HG03439 (cell line): ENCODE data around the gene TMEM132E.

ENCODE experiments used
- ATAC-seq: cut with Tn5 transposase; IDR thresholded peaks from one replicate; pipeline ENCODE4 v1.9.1; 2021; ENCODE audit warnings: mild to moderate bottlenecking, moderate library complexity; ENCODE audit not compliant: unreplicated experiment

The TMEM132E gene

DNA sequence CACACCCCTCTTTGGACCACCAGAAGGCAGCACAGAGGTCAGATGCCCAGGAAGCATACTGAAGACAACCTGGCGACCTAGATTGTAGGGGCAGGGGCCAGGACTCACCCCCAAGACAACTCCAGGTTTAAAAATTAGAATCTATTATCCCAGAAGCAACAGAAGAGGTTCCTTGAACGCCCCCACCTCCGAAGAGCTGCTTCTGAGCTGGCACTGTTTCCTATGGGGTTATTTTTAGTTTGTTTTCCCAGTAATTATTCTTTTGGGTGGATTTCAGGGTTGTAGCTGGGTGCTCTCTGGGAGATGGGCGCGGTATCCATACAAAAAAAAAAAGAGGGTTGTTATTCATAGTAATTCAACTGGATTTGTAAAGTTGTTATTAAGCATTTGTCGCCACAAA is 10.4 kb upstream of the TMEM132E start:
- no peak for ATAC-seq

DNA sequence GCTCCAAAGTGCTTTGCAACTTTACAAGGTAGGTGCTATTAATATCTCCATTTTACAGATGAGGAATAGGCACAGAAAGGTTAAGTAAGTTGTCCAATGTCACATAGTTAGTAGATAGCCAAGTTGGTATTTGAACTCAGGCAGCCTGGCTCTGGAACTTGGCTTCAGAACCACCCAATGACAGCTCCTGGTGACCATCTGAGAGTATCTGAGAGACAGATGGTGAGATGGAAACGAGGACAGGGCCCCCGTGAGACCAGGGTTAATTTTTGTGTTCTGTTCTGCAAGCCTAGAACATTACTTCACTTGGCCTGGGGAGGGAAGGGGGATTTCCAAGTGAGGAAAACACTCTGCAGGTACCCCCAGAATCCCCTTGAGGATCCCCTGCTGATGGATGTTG is 9.8 kb upstream of the TMEM132E start:
- ATAC-seq = no peak

DNA sequence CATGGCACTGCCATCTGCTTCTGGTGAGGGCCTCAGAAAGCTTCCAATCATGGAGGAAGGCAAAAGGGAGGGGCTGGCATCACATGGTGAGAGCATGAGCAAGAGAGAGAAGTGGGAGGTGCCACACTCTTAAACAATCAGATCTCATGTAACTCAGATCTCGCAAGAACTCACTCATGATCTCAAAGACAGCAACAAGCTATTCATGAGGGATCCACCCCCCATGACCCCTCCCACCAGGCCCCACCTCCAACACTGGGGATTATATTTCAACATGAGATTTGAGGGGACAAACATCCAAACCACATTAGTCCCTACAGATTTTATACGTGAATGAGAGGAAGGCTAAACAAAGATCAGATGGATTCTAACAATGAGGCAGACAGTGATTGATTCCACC is 8.9 kb upstream of the TMEM132E start:
- ATAC-seq = no peak

DNA sequence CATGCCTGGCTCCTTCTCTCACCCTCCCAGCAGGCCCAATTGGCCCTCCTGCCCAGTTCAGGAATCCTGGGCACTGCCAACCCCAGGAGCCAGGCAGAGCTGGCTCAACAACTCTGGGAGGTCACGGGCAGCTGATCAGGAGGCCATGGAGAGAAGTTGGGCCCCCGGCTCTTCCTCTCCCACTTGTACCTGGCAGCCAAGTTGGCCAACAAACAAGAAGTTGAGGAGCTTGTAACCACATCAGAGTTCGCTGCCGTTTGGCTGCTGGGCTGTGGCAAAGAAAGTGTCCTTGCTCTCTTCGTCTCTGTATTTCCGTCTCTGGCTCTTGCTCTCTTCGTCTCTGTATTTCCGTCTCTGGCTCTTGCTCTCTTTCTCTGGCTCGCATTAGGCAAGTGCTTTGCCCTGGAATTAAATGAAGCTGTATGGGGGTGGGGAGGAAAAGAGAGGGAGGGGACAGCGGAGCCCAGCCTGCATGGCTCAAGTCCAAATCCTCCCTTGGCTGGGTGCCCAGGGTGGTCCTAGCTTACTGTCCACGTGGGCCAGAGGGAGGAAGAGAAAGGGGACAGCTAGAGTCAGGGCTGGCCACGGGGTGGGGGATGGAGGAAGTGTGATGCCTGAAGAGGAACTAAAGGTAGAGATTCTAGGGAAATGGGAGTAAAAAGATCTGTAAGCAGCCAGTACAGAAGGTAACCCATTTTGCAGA is 7.8 kb upstream of the TMEM132E start:
- no peak for ATAC-seq

DNA sequence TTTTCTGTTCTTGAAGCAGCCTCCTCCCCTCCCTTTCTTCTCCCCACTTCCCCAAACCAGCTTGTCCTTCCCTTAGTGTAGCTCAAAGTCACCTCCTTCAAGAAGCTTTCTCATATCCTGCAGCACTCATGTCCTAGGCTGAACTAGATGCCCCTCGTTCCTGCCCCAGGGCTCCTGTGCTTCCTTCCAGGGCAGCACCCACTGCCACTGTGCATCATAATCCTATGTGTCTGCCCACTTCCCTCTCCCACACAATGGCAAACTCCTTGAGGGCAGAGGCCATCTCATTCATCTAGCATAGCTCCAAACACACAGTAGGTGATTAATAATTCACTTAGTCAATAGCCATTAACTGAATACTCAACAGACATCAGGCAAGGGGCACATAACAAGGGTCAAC is 6.9 kb upstream of the TMEM132E start:
- no peak for ATAC-seq

DNA sequence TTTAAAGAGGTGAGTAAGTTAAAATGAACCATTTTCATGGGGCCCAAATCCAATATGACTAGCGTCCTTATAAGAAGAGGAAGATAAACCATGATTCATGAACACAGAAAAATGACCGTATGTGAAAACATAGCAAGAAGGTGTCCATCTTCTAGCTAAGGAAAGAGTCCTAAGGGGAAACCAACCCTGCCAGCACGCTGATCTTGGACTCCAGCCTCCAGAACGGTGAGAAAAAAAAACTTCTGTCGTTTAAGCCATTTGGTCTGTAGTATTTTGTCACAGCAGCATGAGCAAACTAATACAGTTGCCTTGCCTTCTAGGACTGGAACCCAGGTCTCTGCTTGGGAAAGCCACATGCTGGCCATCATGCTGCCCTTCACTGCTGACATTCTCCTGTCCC is 4.2 kb upstream of the TMEM132E start:
- no peak for ATAC-seq

DNA sequence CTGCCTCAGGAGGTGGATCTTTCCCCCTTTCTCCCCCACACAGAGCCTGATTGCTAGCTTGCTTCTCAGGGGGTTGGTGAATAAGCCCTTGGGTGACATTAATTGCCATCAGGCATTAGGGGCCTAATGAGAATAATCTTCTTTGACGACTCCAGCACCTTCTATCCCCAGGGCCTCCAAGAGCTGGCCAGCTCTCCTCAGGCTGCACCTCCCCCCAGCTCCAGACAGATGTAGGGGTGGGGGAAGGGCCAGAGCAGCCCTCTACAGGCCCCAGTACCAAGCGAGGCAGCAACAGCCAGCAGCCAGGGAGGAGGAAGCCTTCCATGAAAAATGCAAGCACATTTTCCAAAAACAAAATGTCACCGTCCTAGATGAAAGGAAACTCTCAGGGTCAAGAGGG is 1.4 kb upstream of the TMEM132E start:
- no peak for ATAC-seq

DNA sequence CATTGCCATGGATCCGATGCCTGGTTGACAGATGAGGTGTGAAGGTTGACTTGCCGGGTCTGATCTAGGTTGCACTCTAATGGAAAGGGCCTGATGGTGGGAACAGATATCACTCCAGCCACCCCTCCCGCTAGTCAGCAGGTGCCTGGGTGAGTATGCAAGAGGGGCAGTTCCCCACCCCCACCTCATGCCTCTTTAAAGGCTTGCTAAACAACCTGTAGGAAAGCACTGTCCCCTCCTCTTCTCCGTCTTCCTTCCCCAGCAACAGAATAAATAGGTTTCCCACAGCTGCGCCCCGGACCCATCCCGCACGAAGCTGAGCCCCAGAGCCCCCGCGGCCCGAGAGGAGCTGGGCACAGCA is 746 bp upstream of the TMEM132E start:
- ATAC-seq = no peak

DNA sequence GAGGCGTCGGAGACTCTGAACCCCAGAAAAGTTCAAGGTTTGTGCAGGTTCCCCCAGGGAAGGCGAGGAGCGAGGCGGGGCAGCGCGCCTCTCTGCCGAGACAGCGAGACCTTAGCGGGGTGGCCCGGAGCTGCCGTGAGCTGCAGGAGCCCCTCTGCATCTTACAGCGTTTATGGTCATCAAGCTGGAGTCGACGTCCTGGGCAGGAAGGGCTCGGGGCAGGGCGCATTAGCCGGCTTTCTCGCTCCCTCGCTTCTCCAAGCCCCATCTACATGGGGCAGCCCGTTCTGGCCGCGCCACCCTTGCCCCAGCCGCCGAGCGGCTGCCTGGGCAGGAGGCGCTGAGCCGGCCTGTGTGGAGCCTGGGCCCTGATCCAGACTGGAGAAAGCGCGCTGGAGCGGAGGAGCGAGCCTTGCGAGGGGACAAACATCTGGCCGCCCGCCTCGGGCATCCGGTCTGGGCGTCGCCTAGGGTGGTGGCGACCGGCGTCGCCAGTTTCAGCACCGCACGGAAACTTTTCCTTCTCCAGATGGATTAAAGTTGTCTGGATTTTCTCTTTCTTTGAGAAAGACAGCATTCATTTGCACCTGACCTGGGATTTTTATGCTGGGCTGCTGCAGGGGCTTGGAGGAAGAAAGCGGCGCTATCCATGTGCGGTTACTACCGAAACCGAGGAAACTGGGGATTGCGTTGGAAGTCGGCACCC is 750 bp downstream of the TMEM132E start:
- no peak for ATAC-seq

DNA sequence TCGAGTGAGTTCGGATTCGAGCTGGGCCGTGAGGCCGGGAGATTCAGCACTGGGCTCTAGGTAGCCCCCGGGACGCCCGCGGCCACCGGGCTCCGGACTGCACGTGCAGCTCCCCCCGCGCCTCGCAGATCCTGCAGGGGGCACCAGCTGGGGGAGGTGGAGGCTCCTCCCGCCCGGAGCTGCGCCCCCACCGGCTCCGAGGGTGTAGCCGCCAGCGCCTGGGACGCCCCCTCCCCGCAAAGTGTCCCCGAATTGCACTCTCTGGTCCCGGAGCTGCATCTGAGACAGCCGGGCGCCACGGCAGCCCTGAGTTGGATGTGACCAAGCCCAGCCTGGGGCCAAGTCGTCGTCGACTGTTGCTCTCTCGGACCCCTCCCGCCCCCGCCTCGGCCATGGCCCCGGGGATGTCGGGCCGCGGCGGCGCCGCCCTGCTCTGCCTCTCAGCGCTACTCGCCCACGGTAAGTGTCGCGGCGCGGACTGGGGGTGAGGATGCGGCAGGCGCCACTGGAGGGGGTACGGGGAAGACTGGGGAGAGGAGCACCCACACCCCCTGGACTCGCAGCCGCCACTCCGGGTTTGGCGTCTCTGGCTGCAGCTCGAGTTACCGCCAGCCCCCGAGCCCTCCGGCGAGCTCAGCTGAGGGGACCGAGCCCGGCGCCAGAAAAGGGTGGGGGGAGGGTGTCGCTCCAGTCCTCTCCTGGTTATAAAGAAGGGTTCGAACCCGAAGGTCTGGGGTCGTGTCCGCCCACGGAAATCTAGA is 1.5 kb downstream of the TMEM132E start:
- ATAC-seq = no peak

DNA sequence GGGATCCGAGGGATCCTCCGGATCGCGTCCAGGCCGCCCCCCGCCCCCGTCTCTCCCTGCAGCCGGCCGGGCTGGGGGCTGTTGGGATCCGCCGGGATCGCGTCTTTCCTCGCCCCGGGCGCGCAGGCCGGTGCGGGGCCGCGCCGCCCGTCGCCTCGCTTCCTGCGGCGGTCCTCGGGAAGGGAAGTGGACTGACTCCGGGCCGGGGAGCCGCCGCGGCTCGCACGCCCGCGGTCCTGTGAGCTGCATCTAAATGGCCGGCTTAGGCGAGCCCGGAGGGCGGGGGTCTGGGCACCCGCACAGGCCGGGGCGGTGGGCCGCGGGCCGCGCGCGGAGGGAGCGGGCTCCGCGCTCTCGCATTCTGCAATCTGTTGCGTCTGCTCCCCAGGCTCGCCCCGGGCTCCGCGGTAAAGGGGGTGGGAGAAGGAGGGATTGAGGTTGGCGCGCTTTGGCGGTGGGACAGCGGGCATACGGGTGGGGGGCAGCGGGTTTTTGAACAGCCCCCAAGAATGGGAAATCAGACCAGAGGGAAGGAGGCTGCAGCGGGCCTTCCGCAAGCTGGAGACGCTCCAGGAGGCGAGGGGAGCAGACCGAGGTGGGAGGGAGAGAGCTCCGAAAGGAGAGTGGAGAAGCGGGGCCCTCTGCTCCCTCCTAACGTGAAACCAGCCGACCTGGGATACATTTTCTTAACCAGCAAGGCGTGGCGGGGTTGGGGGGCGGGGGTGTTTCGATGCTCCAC is 2.2 kb downstream of the TMEM132E start:
- no peak for ATAC-seq

DNA sequence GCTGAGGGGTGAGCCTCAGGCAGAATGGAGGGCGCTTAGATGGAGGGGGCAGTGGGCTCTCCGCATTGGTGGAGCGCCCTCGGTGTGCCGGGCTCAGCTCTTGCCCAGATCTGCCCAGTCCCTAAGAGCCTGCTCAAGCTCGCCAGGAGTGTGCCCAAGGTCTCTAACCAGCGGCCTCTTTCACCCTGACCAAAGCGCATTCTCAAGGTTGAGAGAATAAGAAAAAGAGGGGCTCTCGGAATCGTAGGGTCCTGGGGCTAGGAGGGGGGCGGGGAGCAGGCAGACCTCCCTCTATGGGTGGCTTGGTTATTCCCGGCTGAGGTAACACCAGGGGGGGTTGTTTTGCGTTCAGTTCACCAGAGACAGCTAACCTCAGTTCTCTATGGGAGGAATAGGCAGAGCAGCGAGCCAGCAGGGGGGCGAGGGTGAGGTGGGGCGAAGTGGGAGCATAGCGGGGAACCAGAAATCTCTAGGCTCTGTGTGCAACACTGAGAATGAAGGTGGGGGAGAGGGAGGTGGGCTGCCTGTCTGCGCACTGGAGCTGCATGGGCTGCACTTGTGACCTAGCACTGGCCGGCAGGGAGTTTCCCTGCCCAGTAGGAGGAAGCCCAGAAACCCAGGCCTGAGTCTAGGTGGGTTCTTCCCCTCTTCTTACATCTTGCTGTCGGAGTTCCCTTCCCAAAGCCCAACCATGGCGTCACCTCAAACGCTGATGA is 3.0 kb downstream of the TMEM132E start:
- ATAC-seq = no peak

DNA sequence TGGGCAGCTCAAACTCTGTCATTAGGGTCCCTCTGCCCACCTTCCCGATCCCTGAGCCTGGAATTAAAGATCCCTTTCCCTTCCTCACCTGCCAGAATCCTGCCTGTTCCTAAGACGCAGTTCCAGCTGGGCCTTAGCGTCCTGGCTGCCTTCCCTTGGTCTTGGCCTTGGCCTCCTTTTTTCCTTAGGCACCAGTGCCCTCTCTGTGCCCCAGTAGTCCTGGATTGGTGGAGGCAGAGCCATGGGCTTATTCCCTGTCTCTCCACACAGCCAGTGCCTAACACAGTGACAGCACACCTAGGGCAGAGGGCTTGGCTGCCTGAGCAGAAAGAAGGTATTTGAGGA is 3.5 kb downstream of the TMEM132E start:
- ATAC-seq = no peak

DNA sequence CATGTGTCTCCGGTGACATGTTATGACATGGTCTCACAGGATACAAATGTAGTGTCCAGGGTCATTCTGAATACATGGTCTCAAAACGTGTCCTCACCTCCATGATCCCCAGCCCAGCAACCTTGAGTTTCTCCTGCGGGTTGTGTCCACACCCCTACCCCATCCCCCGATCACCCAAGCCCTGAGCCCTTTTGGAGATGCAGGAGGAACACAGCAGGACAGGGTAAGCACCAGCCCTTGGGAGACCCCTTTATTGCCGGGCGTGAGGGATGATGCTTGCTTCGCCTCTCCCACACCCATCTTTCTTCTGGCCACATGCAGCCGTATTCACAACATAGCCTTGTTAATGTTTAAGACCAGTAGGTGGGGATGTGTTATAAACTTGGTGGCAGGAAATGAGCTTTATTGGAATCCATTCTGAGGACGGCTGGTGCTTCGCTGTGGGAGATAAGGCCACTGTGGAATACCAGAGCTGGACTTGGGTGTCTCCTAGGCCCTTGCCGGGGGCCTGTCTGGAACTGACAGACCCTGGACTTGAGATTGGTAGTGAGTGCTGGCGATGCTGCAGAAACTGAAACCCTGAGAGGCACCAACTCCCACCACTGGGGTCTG is 5.5 kb downstream of the TMEM132E start:
- ATAC-seq = no peak

DNA sequence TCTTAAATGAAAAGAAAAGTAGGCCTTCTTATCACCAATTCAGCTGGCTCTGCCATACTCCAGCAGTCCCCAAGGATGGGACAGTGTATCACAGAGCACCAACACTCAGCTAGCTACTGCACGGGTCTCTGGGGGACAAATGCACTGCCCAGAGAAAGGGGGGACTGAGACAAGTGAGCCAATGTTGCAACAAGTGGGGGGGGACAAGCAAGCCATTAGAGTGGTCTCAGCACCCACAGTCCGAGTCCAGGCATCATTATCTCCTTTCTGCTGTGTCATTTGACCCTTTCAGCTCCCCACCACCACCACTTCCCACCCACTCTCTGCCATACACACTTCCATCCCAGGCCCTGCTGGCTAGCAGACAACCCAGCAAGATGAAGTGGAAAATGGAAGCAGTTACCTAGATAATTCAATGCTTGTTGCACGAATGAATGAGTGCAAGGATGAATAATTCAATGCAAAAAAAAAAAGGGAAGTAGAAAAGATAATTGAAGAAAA is 7.0 kb downstream of the TMEM132E start:
- no peak for ATAC-seq

DNA sequence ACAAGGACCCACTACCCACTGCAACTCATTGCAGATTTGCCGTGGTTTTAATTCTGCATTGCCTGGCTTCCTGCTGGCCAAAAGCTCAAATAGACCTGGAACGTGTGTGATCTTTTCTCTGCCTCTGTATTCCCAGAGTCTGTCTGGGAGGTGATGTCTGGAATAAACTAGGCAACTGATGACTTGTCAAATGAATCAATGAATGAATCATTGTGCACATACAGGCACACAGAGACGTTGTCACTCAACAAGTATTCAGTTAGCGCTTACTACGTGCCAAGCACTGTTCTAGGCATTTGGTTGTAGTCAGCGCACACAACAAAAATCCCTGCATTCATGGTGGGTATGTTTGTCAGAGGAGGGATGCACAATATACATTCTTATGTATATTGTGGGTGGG is 8.9 kb downstream of the TMEM132E start:
- ATAC-seq = no peak

DNA sequence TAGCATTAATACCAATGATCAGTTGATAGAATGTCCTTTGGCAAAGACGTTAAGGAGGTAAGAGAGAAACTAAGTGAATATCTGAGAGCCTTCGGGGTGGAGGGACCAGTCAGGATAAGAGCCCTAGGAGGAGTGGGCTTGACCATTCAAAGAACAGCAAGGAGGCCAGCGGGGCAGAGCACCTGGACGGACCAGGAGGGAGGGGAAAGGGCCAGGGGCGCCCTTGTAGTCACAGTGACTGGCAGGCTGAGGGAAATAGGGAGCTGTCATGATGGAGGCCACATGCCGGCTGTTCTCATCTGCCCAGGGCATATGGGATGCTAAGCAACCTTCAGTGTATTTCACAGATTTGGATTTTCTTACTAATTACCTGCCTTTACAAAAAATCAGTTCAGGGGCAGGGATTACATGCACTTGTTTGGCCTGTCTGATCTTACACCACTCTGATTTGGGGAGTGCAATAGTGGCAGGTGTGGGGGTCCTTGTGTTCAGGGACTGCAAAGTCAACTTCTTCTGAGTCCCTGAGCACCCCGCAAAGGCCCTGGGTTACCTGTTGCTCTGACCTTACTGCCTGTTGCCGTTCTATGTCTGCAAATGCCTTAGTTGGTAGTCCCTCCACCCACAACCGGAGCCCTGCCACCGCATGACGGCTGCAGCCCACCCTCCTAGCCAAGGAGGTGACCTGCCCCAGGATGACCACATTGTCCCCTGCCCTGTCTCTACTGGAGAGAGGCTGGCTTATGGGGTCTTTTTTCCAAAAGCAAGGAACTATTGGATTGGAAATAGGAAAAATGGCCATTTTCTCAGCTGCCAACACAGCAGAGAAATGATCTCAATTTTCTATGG is 10.0 kb downstream of the TMEM132E start:
- no peak for ATAC-seq

DNA sequence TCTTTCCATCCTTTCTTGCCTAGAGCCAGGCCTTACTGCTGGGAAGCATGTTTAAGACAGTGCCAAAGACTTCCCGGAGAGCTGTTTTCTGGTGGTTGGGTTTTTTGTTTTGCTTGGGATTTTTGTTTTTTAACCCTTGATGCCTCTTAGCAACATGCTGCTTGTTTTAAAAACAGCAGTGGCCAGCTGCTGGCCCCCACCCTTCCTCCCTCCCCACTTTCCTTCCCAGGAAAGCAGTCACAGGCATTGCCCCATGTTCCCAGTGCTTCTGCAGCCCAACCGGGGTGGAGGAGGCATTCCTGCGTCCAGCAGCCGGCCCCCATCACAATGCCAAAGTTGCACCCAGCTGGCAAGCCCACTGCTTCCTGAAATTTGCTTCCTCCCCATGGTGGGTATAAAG is 12.6 kb downstream of the TMEM132E start:
- ATAC-seq = no peak

DNA sequence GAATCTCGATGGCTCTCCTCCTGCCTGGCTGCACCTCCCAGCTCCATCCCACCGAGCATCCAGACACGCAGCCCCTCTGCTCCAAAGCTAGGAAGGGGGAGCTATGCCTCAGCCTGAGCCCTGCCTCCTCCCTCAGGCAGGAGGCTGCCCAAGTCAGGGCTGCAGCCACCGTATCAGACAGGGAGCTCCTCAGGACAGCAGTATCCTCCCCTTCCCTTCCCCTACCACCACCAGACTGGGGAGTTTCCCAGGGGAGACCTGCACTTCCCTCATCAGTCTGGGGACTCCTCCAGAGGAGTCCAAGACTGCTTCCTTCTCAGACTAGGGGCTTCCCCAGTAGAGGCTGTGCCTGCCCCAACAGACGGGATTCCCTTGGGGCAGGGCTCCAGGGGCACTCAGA is 17.5 kb downstream of the TMEM132E start:
- no peak for ATAC-seq
